GM12878 (cell line): ENCODE data around the gene CNIH1. TPM values are rescaled to one million over a fixed set of nuclear protein-coding genes. Genes with fewer than 3 reads are reported as not detected.

Experiments
- BACH1 ChIP-seq: fragments of 450-650 bp; IDR thresholded peaks from 2 replicates; pipeline ENCODE4 v1.6.1; 2017; ENCODE audit warnings: mild to moderate bottlenecking, borderline replicate concordance
- BMI1 ChIP-seq: fragments of 450-650 bp; IDR thresholded peaks from 2 replicates; pipeline ENCODE4 v1.6.1; 2016; ENCODE audit warnings: mild to moderate bottlenecking, moderate library complexity, borderline replicate concordance
- BRCA1 ChIP-seq: IDR thresholded peaks from 2 replicates; pipeline ENCODE4 v1.6.1; 2011; ENCODE audit warnings: low read depth, low read length, improper control_type of control experiment
- EGR1 ChIP-seq, 2 experiments: IDR thresholded peaks; 1 replicate in 1 of 2; 2 replicates in 1 of 2; pipeline ENCODE4 v1.6.1; 2011 to 2012; ENCODE audit warnings: low read depth in 2 of 2, low read length in 2 of 2, borderline replicate concordance in 1 of 2, mild to moderate bottlenecking in 1 of 2, moderate library complexity in 1 of 2
- HCFC1 ChIP-seq: fragments of 150-350 bp; IDR thresholded peaks from 2 replicates; pipeline ENCODE4 v1.6.1; 2014; ENCODE audit warnings: low read length
- IKZF1 ChIP-seq: fragments of 450-650 bp; conservative IDR thresholded peaks from 2 replicates; pipeline ENCODE4 v1.6.1; 2017; ENCODE audit warnings: antibody characterized with exemption, mild to moderate bottlenecking
- IKZF2 ChIP-seq, 2 experiments: fragments of 450-650 bp; IDR thresholded peaks; 2 replicates each; pipeline ENCODE4 v1.6.1; 2017; ENCODE audit warnings: mild to moderate bottlenecking in 2 of 2, moderate library complexity in 2 of 2
- JUND ChIP-seq: IDR thresholded peaks from 2 replicates; pipeline ENCODE4 v1.6.1; 2012; ENCODE audit warnings: low read depth, mild to moderate bottlenecking, low read length, improper control_type of control experiment, moderate library complexity
- MEF2A ChIP-seq: IDR thresholded peaks from 2 replicates; pipeline ENCODE4 v1.6.1; 2011; ENCODE audit warnings: low read depth, mild to moderate bottlenecking, low read length, moderate library complexity; ENCODE audit not compliant: insufficient read depth
- MEF2B ChIP-seq: fragments of 450-650 bp; IDR thresholded peaks from 2 replicates; pipeline ENCODE4 v1.6.1; 2018; ENCODE audit warnings: mild to moderate bottlenecking, moderate library complexity; ENCODE audit not compliant: partially characterized antibody, poor library complexity, severe bottlenecking
- MLLT1 ChIP-seq: fragments of 450-650 bp; IDR thresholded peaks from 2 replicates; pipeline ENCODE4 v1.6.1; 2016; ENCODE audit warnings: mild to moderate bottlenecking
- NBN ChIP-seq: fragments of 450-650 bp; IDR thresholded peaks from 2 replicates; pipeline ENCODE4 v1.6.1; 2016
- NFIC ChIP-seq: IDR thresholded peaks from 2 replicates; pipeline ENCODE4 v1.6.1; 2012; ENCODE audit warnings: low read depth, mild to moderate bottlenecking, inconsistent platforms, low read length, moderate library complexity
- PML ChIP-seq: IDR thresholded peaks from 2 replicates; pipeline ENCODE4 v1.6.1; 2012; ENCODE audit warnings: low read length, inconsistent platforms
- TARDBP ChIP-seq: IDR thresholded peaks from 2 replicates; pipeline ENCODE4 v1.6.1; 2016; ENCODE audit warnings: borderline replicate concordance
- TCF12 ChIP-seq: IDR thresholded peaks from 2 replicates; pipeline ENCODE4 v1.6.1; 2011; ENCODE audit warnings: low read depth, mild to moderate bottlenecking, low read length
- ZBED1 ChIP-seq: IDR thresholded peaks from 2 replicates; pipeline ENCODE4 v1.6.1; 2016; ENCODE audit warnings: borderline replicate concordance
- ZBTB4 ChIP-seq: fragments of 450-650 bp; formaldehyde crosslinking; IDR thresholded peaks from 2 replicates; pipeline ENCODE4 v1.4.0; 2022; ENCODE audit warnings: mild to moderate bottlenecking, moderate library complexity
- ZNF207 ChIP-seq: fragments of 450-650 bp; IDR thresholded peaks from 2 replicates; pipeline ENCODE4 v1.6.1; 2014; ENCODE audit warnings: antibody characterized with exemption, mild to moderate bottlenecking, borderline replicate concordance
- ZNF24 ChIP-seq: fragments of 450-650 bp; IDR thresholded peaks from 2 replicates; pipeline ENCODE4 v1.6.1; 2017; ENCODE audit warnings: antibody characterized with exemption, mild to moderate bottlenecking
- ZNF274 ChIP-seq: IDR thresholded peaks from one replicate; pipeline ENCODE4 v1.8.0; 2011; ENCODE audit not compliant: insufficient read length, insufficient read depth
- ZNF622 ChIP-seq: fragments of 450-650 bp; IDR thresholded peaks from 2 replicates; pipeline ENCODE4 v1.6.1; 2017; ENCODE audit warnings: mild to moderate bottlenecking, inconsistent platforms
- ZSCAN29 ChIP-seq: fragments of 450-650 bp; IDR thresholded peaks from 2 replicates; pipeline ENCODE4 v1.6.1; 2017; ENCODE audit warnings: mild to moderate bottlenecking, moderate library complexity
- ZZZ3 ChIP-seq: IDR thresholded peaks from 2 replicates; pipeline ENCODE4 v1.6.1; 2011; ENCODE audit warnings: low read depth; ENCODE audit not compliant: control insufficient read depth, insufficient read length
- polyA plus RNA-seq, 11 experiments: library from polyadenylated mRNA; depleted of rRNA in 4 of 11; unstranded in 6 of 11; stranded (reverse) in 5 of 11; fragments of >200 nt; fragmentation: Nextera tagmentation in 4 of 11; fragmentation: Illumina TruSeq in 1 of 11; extraction: Ambion mirVana in 4 of 11; extraction: Trizol in 1 of 11; gene quantifications; 1 replicate in 1 of 11; 2 replicates in 10 of 11; pipeline versions ENCODE4 v1.2.1 to v1.2.3, GENCODE V29; 2011 to 2016; ENCODE audit warnings: inconsistent platforms in 2 of 11, missing spikeins in 2 of 11, low read depth in 1 of 11
- total RNA-seq, 4 experiments: library from RNA; depleted of rRNA in 3 of 4; stranded (reverse); fragments of >200 nt in 3 of 4; fragmentation: Illumina TruSeq in 1 of 4; extraction: Trizol in 1 of 4; gene quantifications; 2 replicates each; pipeline versions ENCODE4 v1.2.1 to v1.2.3, GENCODE V29; 2013 to 2021
- TF ChIP-seq, protein P1 (sequence below): IDR thresholded peaks from 2 replicates; pipeline ENCODE4 v1.6.1; 2012; ENCODE audit warnings: low read depth, low read length, improper control_type of control experiment
- TF ChIP-seq, protein P2 (sequence below): fragments of 450-650 bp; IDR thresholded peaks from 2 replicates; pipeline ENCODE4 v1.6.1; 2017; ENCODE audit warnings: borderline replicate concordance

The CNIH1 gene
- total and polyA plus RNA-seq, 10 of the 15 experiments (the other 5 are each of a cell fraction or from before 2014, with no cell fraction given), result 48.9 to 274 (median 110) TPM

DNA sequence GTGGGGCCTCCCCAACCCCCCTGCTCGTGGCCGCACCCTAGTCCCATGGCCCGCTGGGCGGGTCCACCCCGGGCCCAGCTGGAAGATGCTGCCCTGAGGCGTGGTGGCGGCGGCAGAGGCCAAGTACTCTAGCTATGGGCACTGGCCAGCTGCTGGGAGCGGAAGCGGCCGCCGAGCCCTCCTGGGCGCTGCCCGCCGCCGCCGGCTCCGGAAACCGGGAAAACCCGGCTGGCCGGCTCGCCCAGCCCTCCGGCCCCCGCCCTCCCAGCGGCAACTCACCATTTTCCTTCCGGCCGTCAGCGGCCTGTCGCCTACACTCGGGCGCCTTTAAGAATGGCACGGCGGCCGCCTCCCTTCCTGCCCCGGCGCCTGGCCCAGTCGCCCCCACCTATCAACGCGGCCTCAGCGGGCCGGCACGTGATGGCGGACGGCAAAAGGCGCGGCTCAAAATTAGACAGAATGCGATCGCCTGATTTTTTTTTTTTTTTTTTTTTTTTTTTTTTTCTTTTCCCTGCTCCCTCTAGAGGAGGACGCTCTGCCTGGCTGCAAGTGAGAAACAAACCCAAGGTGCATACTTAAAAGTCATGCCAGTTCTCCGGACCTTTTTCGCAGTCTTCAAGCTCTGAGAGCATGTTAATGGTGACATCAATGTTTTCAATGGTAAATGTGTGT is 47.6 kb upstream of the CNIH1 start, which contains the start of gene GMFB (continued):
- TF ChIP-seq ZBTB4 (CRISPR knock-in tag) (no peak), ZNF24 (no peak), HCFC1 (peak; percentile 67), BACH1 (peak; percentile 51; the same call in 1 of the 2 replicates), JUND (no peak), NBN (no peak; the same call in 1 of the 2 replicates), ZSCAN29 (no peak), NFIC (peak; percentile 40; the same call in 1 of the 2 replicates), ZZZ3 (no peak), TARDBP (no peak; the same call in 1 of the 2 replicates), ZNF622 (no peak), EGR1 (IDR thresholded peaks at IDR 0.05; ENCODE audit: borderline replicate concordance in 1 of 2, low read depth in 2 of 2, low read length in 2 of 2) (peak in 1 of 2 experiments; percentile 52; a peak in 1 of 3 replicates), ZNF274 (no peak), PML (peak; percentile 61; the same call in 1 of the 2 replicates), IKZF2 (IDR thresholded peaks at IDR 0.05) (peak in 1 of 2 experiments; percentile 15; a peak in 1 of 4 replicates), MEF2A (peak; percentile 42; the same call in 1 of the 2 replicates), MLLT1 (no peak), IKZF1 (peak; percentile 86), MEF2B (no peak), ZNF207 (peak; percentile 36; the same call in 1 of the 2 replicates), BRCA1 (no peak), TCF12 (no peak), BMI1 (no peak), ZBED1 (no peak)
- TF ChIP-seq, protein P1, sequence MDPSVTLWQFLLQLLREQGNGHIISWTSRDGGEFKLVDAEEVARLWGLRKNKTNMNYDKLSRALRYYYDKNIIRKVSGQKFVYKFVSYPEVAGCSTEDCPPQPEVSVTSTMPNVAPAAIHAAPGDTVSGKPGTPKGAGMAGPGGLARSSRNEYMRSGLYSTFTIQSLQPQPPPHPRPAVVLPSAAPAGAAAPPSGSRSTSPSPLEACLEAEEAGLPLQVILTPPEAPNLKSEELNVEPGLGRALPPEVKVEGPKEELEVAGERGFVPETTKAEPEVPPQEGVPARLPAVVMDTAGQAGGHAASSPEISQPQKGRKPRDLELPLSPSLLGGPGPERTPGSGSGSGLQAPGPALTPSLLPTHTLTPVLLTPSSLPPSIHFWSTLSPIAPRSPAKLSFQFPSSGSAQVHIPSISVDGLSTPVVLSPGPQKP, result no peak; the same call in 1 of the 2 replicates
- TF ChIP-seq, protein P2, sequence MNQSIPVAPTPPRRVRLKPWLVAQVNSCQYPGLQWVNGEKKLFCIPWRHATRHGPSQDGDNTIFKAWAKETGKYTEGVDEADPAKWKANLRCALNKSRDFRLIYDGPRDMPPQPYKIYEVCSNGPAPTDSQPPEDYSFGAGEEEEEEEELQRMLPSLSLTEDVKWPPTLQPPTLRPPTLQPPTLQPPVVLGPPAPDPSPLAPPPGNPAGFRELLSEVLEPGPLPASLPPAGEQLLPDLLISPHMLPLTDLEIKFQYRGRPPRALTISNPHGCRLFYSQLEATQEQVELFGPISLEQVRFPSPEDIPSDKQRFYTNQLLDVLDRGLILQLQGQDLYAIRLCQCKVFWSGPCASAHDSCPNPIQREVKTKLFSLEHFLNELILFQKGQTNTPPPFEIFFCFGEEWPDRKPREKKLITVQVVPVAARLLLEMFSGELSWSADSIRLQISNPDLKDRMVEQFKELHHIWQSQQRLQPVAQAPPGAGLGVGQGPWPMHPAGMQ, result no peak
